ENCODE results near the gene FAF1.

DNA sequence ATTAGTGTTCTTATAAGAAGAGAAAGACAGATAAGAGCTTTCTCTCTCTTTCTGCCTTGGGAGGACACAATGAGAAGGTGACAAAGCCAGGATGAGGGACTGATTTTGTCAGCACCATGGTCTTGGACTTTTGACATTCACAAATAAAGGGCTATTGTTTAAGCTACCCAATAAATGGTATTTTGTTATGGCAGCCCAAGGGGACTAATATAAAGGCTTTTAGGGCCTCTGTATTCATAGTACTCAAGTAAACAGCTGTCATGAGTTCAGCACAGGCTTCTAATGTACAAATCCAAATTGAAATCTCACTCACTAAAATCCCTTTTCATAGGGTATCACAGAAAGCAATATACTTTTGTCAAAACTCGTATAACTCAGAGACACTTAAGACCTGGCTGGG is 242.7 kb downstream of the FAF1 start:
- TF ChIP-seq, protein P1, sequence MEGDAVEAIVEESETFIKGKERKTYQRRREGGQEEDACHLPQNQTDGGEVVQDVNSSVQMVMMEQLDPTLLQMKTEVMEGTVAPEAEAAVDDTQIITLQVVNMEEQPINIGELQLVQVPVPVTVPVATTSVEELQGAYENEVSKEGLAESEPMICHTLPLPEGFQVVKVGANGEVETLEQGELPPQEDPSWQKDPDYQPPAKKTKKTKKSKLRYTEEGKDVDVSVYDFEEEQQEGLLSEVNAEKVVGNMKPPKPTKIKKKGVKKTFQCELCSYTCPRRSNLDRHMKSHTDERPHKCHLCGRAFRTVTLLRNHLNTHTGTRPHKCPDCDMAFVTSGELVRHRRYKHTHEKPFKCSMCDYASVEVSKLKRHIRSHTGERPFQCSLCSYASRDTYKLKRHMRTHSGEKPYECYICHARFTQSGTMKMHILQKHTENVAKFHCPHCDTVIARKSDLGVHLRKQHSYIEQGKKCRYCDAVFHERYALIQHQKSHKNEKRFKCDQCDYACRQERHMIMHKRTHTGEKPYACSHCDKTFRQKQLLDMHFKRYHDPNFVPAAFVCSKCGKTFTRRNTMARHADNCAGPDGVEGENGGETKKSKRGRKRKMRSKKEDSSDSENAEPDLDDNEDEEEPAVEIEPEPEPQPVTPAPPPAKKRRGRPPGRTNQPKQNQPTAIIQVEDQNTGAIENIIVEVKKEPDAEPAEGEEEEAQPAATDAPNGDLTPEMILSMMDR (conservative IDR thresholded peaks at IDR 0.05; ENCODE audit: low read depth, low read length) = no peak
- no peak for TF ChIP-seq EZH2 (IDR thresholded peaks at IDR 0.05; ENCODE audit: borderline replicate concordance, low read depth, low read length, poor library complexity, severe bottlenecking)
